Measurements from ENCODE around the gene SLC22A23.

Gene SLC22A23

GRCh38 chr6:3271756-3272155 is 185.1 kb downstream of the SLC22A23 start:
- no peak overlapping the region for H3K4me3 ChIP-seq (ENCODE audit: low read depth, low read length)
- no peak for DNase-seq (ENCODE audit: low read depth)
- TF ChIP-seq, protein P1, sequence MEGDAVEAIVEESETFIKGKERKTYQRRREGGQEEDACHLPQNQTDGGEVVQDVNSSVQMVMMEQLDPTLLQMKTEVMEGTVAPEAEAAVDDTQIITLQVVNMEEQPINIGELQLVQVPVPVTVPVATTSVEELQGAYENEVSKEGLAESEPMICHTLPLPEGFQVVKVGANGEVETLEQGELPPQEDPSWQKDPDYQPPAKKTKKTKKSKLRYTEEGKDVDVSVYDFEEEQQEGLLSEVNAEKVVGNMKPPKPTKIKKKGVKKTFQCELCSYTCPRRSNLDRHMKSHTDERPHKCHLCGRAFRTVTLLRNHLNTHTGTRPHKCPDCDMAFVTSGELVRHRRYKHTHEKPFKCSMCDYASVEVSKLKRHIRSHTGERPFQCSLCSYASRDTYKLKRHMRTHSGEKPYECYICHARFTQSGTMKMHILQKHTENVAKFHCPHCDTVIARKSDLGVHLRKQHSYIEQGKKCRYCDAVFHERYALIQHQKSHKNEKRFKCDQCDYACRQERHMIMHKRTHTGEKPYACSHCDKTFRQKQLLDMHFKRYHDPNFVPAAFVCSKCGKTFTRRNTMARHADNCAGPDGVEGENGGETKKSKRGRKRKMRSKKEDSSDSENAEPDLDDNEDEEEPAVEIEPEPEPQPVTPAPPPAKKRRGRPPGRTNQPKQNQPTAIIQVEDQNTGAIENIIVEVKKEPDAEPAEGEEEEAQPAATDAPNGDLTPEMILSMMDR (IDR thresholded peaks at IDR 0.05; ENCODE audit: control insufficient read depth, extremely low read depth, insufficient read depth), result no peak

- H3K4me3 ChIP-seq (ENCODE audit: low read depth, low read length), result no peak overlapping the region
- TF ChIP-seq, protein P1 (IDR thresholded peaks at IDR 0.05; ENCODE audit: control insufficient read depth, extremely low read depth, insufficient read depth), result no peak
- DNase-seq (ENCODE audit: low read depth), result no peak
Measured at GRCh38 chr6:3270258-3270657, 186.6 kb downstream of the SLC22A23 start.

DNA sequence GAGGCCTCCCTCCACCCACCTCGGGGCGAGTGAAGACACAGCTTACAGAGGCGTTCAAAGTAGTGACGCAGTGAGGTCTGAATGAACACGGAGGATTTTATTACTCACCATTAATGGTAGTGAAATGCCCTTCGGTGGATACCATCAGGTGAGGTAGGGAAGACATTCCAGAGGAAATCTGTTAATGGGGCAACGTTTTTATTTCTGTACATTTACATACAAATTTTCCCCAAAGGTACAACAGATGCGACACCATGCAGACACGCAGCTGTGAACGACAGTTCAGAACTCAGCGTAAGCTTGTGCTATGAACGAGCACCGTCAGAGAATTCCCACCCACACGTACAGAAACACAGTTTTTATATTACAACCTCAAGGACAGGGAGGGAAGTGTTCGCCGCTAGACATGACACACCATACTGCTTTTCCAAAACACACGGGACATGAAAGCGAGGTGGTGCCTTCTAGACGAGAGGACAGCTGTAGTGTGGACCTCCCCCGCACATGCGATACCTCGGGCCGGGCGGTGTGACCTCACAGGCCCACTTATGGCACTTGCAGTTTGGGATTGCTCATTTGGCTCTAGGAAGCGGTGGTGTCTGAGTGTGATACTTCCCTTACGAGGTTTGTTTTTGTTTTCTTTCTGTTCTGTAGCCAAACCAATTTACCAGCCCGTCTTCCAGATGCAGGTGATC is 187.4 kb downstream of the SLC22A23 start:
- DNase-seq (ENCODE audit: low read depth), result no peak
- no peak overlapping the region for H3K4me3 ChIP-seq (ENCODE audit: low read depth, low read length)
- TF ChIP-seq, protein P1 (IDR thresholded peaks at IDR 0.05; ENCODE audit: control insufficient read depth, extremely low read depth, insufficient read depth), result no peak

DNA sequence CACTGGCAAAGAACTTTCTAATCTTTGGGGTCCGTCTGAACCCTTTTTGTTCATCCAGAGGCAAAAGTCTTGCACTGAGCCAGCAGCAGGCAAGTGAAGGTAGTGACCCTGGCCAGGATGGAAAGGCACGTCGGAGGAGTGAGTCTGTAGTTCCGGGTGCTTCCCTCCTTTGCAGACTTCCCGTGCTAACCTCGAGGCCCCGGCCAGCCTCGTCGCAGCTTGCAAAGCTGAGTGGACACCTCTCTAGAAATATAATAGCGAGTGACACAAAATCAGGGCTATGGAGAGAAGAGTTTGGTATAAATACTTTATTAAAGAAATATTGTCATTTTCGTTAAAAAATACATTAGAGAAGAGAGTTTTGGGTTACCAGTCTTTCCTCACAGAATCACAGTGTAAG is 188.2 kb downstream of the SLC22A23 start:
- DNase-seq (ENCODE audit: low read depth), result no peak
- no peak overlapping the region for H3K4me3 ChIP-seq (ENCODE audit: low read depth, low read length)
- TF ChIP-seq, protein P1 (IDR thresholded peaks at IDR 0.05; ENCODE audit: control insufficient read depth, extremely low read depth, insufficient read depth), result no peak

DNA sequence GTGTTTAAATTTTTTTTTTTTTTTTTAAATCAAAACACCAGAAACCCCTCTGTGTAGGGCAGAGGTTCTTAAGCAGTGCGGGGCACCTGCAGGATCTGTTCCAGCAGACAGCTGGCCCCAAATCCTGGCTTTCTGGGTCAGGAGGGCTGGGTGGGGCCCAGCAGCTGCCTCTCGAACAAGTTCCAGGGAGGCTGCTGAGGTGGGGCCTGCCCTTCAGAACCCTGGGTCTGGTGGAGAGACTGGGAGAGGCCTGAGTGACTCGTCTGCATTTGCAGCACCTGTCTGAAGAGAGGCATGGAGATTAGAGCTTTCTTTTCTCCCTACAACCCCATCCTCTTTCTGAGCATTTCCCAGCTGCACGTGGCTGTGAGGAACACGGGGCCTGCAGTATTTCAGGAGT is 189.7 kb downstream of the SLC22A23 start:
- no peak overlapping the region for H3K4me3 ChIP-seq (ENCODE audit: low read depth, low read length)
- no peak for DNase-seq (ENCODE audit: low read depth)

DNA sequence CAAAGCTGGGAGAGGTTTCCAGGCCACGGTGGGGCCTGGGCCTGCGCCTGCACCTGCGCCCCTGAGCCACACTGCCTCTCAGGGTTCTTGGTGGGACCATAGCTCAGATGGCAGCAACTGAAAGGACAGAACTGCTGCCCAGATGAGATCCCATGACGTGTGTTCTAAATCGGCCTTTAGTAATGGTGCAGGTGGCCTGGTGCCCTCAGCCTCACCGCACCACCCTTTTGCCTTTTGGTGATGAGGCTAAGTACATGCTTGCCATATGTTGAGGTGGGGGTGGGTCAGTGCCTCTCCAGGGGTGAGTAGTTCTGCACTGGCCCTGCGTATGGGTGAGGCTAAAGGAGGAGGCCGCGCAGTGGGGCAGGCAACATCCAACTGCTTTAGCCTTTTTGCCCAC is 190.7 kb downstream of the SLC22A23 start:
- H3K4me3 ChIP-seq (ENCODE audit: low read depth, low read length), result no peak overlapping the region
- TF ChIP-seq, protein P1 (IDR thresholded peaks at IDR 0.05; ENCODE audit: control insufficient read depth, extremely low read depth, insufficient read depth), result no peak
- no peak for DNase-seq (ENCODE audit: low read depth)

More for the DNA sequence above, 189.7 kb downstream of the SLC22A23 start:
- TF ChIP-seq, protein P1 (IDR thresholded peaks at IDR 0.05; ENCODE audit: control insufficient read depth, extremely low read depth, insufficient read depth), result no peak

DNA sequence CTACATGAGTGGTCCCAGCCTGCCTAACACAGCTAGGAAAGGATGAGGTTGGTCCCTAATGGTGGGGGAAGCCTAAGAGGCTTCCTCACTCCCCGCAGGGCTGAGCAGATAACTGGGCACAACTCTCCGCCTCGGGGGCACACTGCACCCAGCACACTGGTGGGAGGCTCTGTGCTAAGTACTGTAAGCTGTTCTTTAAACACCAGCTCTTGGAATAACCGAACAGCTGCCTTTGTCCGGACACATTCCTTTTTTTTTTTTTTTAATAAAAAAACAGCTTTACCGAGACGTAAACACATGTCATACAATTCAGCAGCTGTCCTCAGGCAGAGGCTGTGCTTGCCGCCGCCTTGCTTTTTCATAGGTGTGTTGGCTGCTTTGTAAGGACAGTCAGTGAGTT is 191.2 kb downstream of the SLC22A23 start:
- no peak for DNase-seq (ENCODE audit: low read depth)
- TF ChIP-seq, protein P1 (IDR thresholded peaks at IDR 0.05; ENCODE audit: control insufficient read depth, extremely low read depth, insufficient read depth), result no peak
- no peak overlapping the region for H3K4me3 ChIP-seq (ENCODE audit: low read depth, low read length)
